HCT116 (cell line): ENCODE data around the gene KRT83. TPM values are rescaled to one million over a fixed set of nuclear protein-coding genes. Genes with fewer than 3 reads are reported as not detected.
A peak's percentile ranks its signal among the peaks of the same experiment; 100 is the strongest.

Experiments used
- ATAC-seq: fragments of 200-7000 bp; cut with Tn5 transposase; 2 replicates; pipeline ENCODE4 v1.9.1; 2020; ENCODE audit warnings: mild to moderate bottlenecking, moderate library complexity
- BruUV-seq: library from RNA; stranded (reverse); fragments of 400-500 nt; replicated peaks from 2 replicates; lab custom pipeline; 2021; lab: Mats Ljungman, UMichigan
- CTCF ChIA-PET: fragments of 300-600 bp; sonication (Branson Sonifier 250); formaldehyde crosslinking; loops from one replicate; lab custom pipeline; 2021; ENCODE audit warnings: antibody characterized with exemption; lab: Charles Lee
- POLR2A ChIA-PET: fragments of 300-600, 350-600 bp; sonication (Branson Sonifier 250); formaldehyde crosslinking; loops from one replicate; lab custom pipeline; 2021; ENCODE audit warnings: antibody characterized with exemption; lab: Charles Lee
- RAD21 ChIA-PET, 2 experiments: fragments of 300-600 bp; sonication (Branson Sonifier 250); formaldehyde crosslinking; loops; one replicate each; lab custom pipeline; 2023; ENCODE audit warnings: low total read pairs in 2 of 2; ENCODE audit not compliant: uncharacterized antibody in 2 of 2, unreplicated experiment in 2 of 2, low non-redundant PET in 1 of 2; lab: Charles Lee
- DNase-seq: peaks from one replicate; pipeline ENCODE4 v3.0.0-alpha.2; 2010; ENCODE audit warnings: low read depth, low spot score
- H2AFZ ChIP-seq: fragments of 200-600 bp; shearing (Covaris generic), sonication (generic); 2 replicates; pipeline ENCODE4 v1.6.1; 2017; ENCODE audit warnings: low read depth, mixed run types, mixed read lengths, antibody characterized with exemption, low read length; ENCODE audit not compliant: poor library complexity, severe bottlenecking
- H3K27ac ChIP-seq: 2 replicates; pipeline ENCODE4 v1.5.1; 2012; ENCODE audit warnings: low read depth, low read length
- H3K27me3 ChIP-seq: fragments of 200-600 bp; sonication (generic); 2 replicates; pipeline ENCODE4 v1.6.1; 2016; ENCODE audit warnings: mixed run types, low read length, mixed read lengths; ENCODE audit not compliant: insufficient read depth
- H3K36me3 ChIP-seq, 2 experiments: fragments of 200-500 bp in 1 of 2; fragments of 200-600 bp in 1 of 2; sonication (Bioruptor generic) in 1 of 2; sonication (generic) in 1 of 2; 2 replicates each; pipeline versions ENCODE4 v1.5.1 to v1.6.1; 2014 to 2016; ENCODE audit warnings: low read length in 2 of 2, inconsistent platforms in 1 of 2, mixed read lengths in 1 of 2, mixed run types in 1 of 2; ENCODE audit not compliant: insufficient read depth in 2 of 2, control insufficient read depth in 1 of 2
- H3K4me1 ChIP-seq, 2 experiments: fragments of 200-600 bp in 1 of 2; sonication (generic) in 1 of 2; 2 replicates each; pipeline versions ENCODE4 v1.5.1 to v1.6.1; 2012 to 2017; ENCODE audit warnings: low read length in 2 of 2, inconsistent platforms in 1 of 2, mild to moderate bottlenecking in 1 of 2, mixed read lengths in 1 of 2, mixed run types in 1 of 2, moderate library complexity in 1 of 2; ENCODE audit not compliant: insufficient read depth in 2 of 2, control insufficient read depth in 1 of 2
- H3K4me2 ChIP-seq: fragments of 200-600 bp; sonication (generic); 2 replicates; pipeline ENCODE4 v1.6.1; 2017; ENCODE audit warnings: mixed run types, low read length, mixed read lengths
- H3K4me3 ChIP-seq, 2 experiments: fragments of 200-600 bp in 1 of 2; sonication (generic) in 1 of 2; replicated peaks in 1 of 2; 2 replicates each; pipeline ENCODE4 v1.5.1; 2011 to 2016; ENCODE audit warnings: low read length in 2 of 2, control low read depth in 1 of 2, low read depth in 1 of 2, mild to moderate bottlenecking in 1 of 2, mixed read lengths in 1 of 2, mixed run types in 1 of 2
- H3K79me2 ChIP-seq: fragments of 200-600 bp; sonication (generic); 2 replicates; pipeline ENCODE4 v1.6.1; 2017; ENCODE audit warnings: mild to moderate bottlenecking, mixed run types, low read length, moderate library complexity, mixed read lengths; ENCODE audit not compliant: insufficient read depth
- H3K9ac ChIP-seq: fragments of 200-600 bp; sonication (generic); 2 replicates; pipeline ENCODE4 v1.6.1; 2016; ENCODE audit warnings: low read length, mixed read lengths
- H3K9me2 ChIP-seq: fragments of 200-600 bp; sonication (generic), shearing (Covaris generic); 2 replicates; pipeline ENCODE4 v1.6.1; 2017; ENCODE audit warnings: mixed run types, mild to moderate bottlenecking, moderate library complexity; ENCODE audit not compliant: insufficient read depth
- H3K9me3 ChIP-seq, 2 experiments: fragments of 200-500 bp in 1 of 2; fragments of 200-600 bp in 1 of 2; sonication (Bioruptor generic) in 1 of 2; sonication (generic) in 1 of 2; 2 replicates each; pipeline ENCODE4 v1.6.1; 2014 to 2017; ENCODE audit warnings: low read length in 2 of 2, mixed read lengths in 2 of 2, inconsistent platforms in 1 of 2, low read depth in 1 of 2, mild to moderate bottlenecking in 1 of 2, mixed run types in 1 of 2, moderate library complexity in 1 of 2; ENCODE audit not compliant: control insufficient read depth in 1 of 2, insufficient read depth in 1 of 2
- H4K20me1 ChIP-seq: fragments of 200-600 bp; sonication (generic), shearing (Covaris generic); 2 replicates; pipeline ENCODE4 v1.6.1; 2017; ENCODE audit warnings: mixed run types, mild to moderate bottlenecking, moderate library complexity; ENCODE audit not compliant: insufficient read depth
- CBX3 ChIP-seq: IDR thresholded peaks from 2 replicates; pipeline ENCODE4 v1.6.1; 2012; ENCODE audit warnings: low read depth
- CEBPB ChIP-seq: IDR thresholded peaks from 2 replicates; pipeline ENCODE4 v1.6.1; 2012; ENCODE audit warnings: low read depth
- EGR1 ChIP-seq: IDR thresholded peaks from 2 replicates; pipeline ENCODE4 v1.6.1; 2012; ENCODE audit warnings: low read depth
- EZH2 ChIP-seq: fragments of 200-600 bp; sonication (generic); IDR thresholded peaks from 2 replicates; pipeline ENCODE4 v1.6.1; 2017; ENCODE audit warnings: antibody characterized with exemption, mixed run types
- EZH2phosphoT487 ChIP-seq: fragments of 200-600 bp; IDR thresholded peaks from 2 replicates; pipeline ENCODE4 v1.6.1; 2018; ENCODE audit warnings: antibody characterized with exemption, borderline replicate concordance
- JUND ChIP-seq: IDR thresholded peaks from 2 replicates; pipeline ENCODE4 v1.6.1; 2012
- POLR2A ChIP-seq: IDR thresholded peaks from 2 replicates; pipeline ENCODE4 v1.7.0; 2011; ENCODE audit warnings: borderline replicate concordance; ENCODE audit not compliant: insufficient read depth, insufficient read length; ENCODE audit errors: extremely low read depth
- POLR2AphosphoS5 ChIP-seq: IDR thresholded peaks from 2 replicates; pipeline ENCODE4 v1.6.1; 2011; ENCODE audit warnings: mild to moderate bottlenecking, low read depth, low read length, moderate library complexity
- RAD21 ChIP-seq: IDR thresholded peaks from 2 replicates; pipeline ENCODE4 v1.6.1; 2012; ENCODE audit warnings: low read depth, mild to moderate bottlenecking
- SIN3A ChIP-seq: IDR thresholded peaks from 2 replicates; pipeline ENCODE4 v1.6.1; 2012; ENCODE audit warnings: low read depth
- SP1 ChIP-seq: IDR thresholded peaks from 2 replicates; pipeline ENCODE4 v1.6.1; 2012; ENCODE audit warnings: low read depth
- SRF ChIP-seq: IDR thresholded peaks from 2 replicates; pipeline ENCODE4 v1.6.1; 2012; ENCODE audit warnings: low read depth
- TCF7L2 ChIP-seq: IDR thresholded peaks from 2 replicates; pipeline ENCODE4 v1.7.0; 2011; ENCODE audit warnings: borderline replicate concordance, inconsistent platforms; ENCODE audit not compliant: insufficient read depth, insufficient read length; ENCODE audit errors: extremely low read depth
- YY1 ChIP-seq: IDR thresholded peaks from 2 replicates; pipeline ENCODE4 v1.6.1; 2011; ENCODE audit warnings: low read length, low read depth, moderate library complexity, mild to moderate bottlenecking; ENCODE audit not compliant: insufficient replicate concordance; ENCODE audit errors: extremely low read depth
- ZFX ChIP-seq: fragments of 450-650 bp; IDR thresholded peaks from 2 replicates; pipeline ENCODE4 v1.6.1; 2017
- intact Hi-C: fragments of 100-400 bp; cut with micrococcal nuclease; formaldehyde crosslinking; loops from 2 replicates; pipeline ENCODE4 v1.10.0; 2022
- total RNA-seq: library from RNA; stranded (reverse); gene quantifications from one replicate; pipeline ENCODE4 v1.2.1, GENCODE V29; 2021; ENCODE audit not compliant: unreplicated experiment
- TF ChIP-seq, protein P1 (sequence below), 3 experiments: fragments of 200-600 bp in 1 of 3; sonication (generic) in 1 of 3; IDR thresholded peaks in 2 of 3; conservative IDR thresholded peaks in 1 of 3; 2 replicates each; pipeline ENCODE4 v1.5.1; 2012 to 2017; ENCODE audit warnings: low read depth in 2 of 3, low read length in 2 of 3, antibody characterized with exemption in 1 of 3, borderline replicate concordance in 1 of 3, control low read depth in 1 of 3, mild to moderate bottlenecking in 1 of 3, mixed read lengths in 1 of 3, mixed run types in 1 of 3, moderate library complexity in 1 of 3; ENCODE audit not compliant: insufficient read depth in 1 of 3
- TF ChIP-seq, protein P2 (sequence below): IDR thresholded peaks from 2 replicates; pipeline ENCODE4 v1.6.1; 2012; ENCODE audit warnings: low read depth
- TF ChIP-seq, protein P3 (sequence below): IDR thresholded peaks from 2 replicates; pipeline ENCODE4 v1.6.1; 2011; ENCODE audit warnings: mild to moderate bottlenecking, low read length, moderate library complexity; ENCODE audit not compliant: insufficient replicate concordance; ENCODE audit errors: extremely low read depth

Gene KRT83
- total RNA-seq, 1 experiment from 2014 or later: not detected

DNA sequence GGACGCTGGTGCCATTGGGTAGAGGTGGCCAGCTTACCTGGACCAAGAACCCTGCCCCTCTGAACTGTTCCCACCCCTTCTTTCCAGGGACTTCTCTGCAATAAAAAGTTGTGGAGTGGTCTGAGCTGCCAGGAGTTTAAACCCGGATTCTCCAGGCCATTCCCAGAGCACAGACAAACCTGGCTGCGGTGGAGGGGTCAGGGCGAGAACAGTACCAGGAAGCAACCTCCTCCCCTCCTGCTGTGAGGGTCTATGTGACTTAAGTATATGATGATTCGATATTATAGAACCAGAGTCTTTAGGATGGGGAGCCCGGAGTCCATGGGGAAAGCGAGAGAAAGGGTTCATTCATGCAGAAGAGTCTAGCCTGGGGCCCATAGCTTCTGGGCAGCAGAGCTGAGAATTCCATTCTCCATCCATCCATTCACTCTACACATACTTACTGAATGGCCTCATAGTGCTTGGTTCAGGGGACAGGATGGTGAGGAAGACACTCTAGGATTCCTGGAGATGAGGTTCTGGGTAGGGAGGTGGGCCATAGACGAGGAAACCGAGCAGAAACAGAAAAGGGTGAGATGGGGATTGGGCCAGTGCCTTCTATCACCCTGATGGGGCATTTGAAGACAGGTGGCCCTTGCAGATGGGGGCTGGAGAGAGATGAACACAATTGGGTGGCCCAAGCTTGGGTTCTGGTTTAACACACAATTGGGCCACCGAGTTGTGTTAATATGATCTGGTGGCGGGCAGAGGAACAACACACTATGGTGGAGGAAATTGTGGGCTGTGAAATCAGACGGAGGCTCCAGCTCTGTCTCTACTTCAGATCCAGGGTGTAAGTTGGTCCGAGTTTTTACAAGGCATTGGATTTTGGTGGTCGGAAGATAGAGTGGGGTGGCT lies 41.5 kb downstream of the KRT83 start:
- H3K9me2 ChIP-seq: no peaks in the 10 kb centered on the region
- ChIA-PET RAD21 (interaction anchor here (0.6 to 1.8 kb wide), 7 partner anchors 36 to 123 kb away, joined by 3 to 9 read pairs (median 3); no protein-coding TSS in a partner anchor), CTCF (interaction anchor here (0.5 to 5.1 kb wide), 40 partner anchors 9 to 591 kb away, joined by 3 to 35 read pairs (median 6); partner anchors contain the start of gene KRT80), POLR2A (interaction anchor here (0.8 to 6.1 kb wide), 28 partner anchors 9 to 247 kb away, joined by 3 to 41 read pairs (median 6); partner anchors contain the start of gene KRT80)
- ATAC-seq: no peak
- no peak for DNase-seq
- no peaks in the 10 kb centered on the region for H3K36me3 ChIP-seq
- H3K4me2 ChIP-seq: peak overlapping the region; percentile 88
- no peaks in the 10 kb centered on the region for H3K27me3 ChIP-seq
- H2AFZ ChIP-seq: no peak overlapping the region
- H3K79me2 ChIP-seq: no peaks in the 10 kb centered on the region
- H3K9me3 ChIP-seq: no peaks in the 10 kb centered on the region
- H4K20me1 ChIP-seq: no peaks in the 10 kb centered on the region
- intact Hi-C loops: loop anchor here (1.0 to 5.0 kb wide), 4 partner anchors 48 to 593 kb away; no protein-coding TSS in a partner anchor
- H3K4me1 ChIP-seq: peaks cover 48 to 73% of the 10 kb centered on the region in 2 experiments
- peak overlapping the region; percentile 69 for H3K9ac ChIP-seq
- BruUV-seq: TSS peak; percentile 83
- peak overlapping the region; percentile 73 for H3K27ac ChIP-seq
- H3K4me3 ChIP-seq: peak overlapping the region in 1 of 2 experiments; percentile 34; a peak in 1 of 4 replicates
- TF ChIP-seq POLR2AphosphoS5 (no peak; the same call in 1 of the 2 replicates), TCF7L2 (no peak), JUND (no peak), SP1 (no peak), EGR1 (no peak), YY1 (no peak), SRF (no peak), RAD21 (no peak), CEBPB (no peak), SIN3A (no peak), CBX3 (no peak), POLR2A (no peak), EZH2 (no peak), ZFX (no peak), EZH2phosphoT487 (no peak)
- TF ChIP-seq, protein P1, sequence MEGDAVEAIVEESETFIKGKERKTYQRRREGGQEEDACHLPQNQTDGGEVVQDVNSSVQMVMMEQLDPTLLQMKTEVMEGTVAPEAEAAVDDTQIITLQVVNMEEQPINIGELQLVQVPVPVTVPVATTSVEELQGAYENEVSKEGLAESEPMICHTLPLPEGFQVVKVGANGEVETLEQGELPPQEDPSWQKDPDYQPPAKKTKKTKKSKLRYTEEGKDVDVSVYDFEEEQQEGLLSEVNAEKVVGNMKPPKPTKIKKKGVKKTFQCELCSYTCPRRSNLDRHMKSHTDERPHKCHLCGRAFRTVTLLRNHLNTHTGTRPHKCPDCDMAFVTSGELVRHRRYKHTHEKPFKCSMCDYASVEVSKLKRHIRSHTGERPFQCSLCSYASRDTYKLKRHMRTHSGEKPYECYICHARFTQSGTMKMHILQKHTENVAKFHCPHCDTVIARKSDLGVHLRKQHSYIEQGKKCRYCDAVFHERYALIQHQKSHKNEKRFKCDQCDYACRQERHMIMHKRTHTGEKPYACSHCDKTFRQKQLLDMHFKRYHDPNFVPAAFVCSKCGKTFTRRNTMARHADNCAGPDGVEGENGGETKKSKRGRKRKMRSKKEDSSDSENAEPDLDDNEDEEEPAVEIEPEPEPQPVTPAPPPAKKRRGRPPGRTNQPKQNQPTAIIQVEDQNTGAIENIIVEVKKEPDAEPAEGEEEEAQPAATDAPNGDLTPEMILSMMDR (IDR thresholded peaks at IDR 0.05 in 2 of 3, conservative IDR thresholded peaks at IDR 0.05 in 1 of 3; ENCODE audit: borderline replicate concordance in 1 of 3, insufficient read depth in 1 of 3, low read depth in 2 of 3, low read length in 2 of 3): no peak
- TF ChIP-seq, protein P2, sequence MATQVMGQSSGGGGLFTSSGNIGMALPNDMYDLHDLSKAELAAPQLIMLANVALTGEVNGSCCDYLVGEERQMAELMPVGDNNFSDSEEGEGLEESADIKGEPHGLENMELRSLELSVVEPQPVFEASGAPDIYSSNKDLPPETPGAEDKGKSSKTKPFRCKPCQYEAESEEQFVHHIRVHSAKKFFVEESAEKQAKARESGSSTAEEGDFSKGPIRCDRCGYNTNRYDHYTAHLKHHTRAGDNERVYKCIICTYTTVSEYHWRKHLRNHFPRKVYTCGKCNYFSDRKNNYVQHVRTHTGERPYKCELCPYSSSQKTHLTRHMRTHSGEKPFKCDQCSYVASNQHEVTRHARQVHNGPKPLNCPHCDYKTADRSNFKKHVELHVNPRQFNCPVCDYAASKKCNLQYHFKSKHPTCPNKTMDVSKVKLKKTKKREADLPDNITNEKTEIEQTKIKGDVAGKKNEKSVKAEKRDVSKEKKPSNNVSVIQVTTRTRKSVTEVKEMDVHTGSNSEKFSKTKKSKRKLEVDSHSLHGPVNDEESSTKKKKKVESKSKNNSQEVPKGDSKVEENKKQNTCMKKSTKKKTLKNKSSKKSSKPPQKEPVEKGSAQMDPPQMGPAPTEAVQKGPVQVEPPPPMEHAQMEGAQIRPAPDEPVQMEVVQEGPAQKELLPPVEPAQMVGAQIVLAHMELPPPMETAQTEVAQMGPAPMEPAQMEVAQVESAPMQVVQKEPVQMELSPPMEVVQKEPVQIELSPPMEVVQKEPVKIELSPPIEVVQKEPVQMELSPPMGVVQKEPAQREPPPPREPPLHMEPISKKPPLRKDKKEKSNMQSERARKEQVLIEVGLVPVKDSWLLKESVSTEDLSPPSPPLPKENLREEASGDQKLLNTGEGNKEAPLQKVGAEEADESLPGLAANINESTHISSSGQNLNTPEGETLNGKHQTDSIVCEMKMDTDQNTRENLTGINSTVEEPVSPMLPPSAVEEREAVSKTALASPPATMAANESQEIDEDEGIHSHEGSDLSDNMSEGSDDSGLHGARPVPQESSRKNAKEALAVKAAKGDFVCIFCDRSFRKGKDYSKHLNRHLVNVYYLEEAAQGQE: no peak
- TF ChIP-seq, protein P3, sequence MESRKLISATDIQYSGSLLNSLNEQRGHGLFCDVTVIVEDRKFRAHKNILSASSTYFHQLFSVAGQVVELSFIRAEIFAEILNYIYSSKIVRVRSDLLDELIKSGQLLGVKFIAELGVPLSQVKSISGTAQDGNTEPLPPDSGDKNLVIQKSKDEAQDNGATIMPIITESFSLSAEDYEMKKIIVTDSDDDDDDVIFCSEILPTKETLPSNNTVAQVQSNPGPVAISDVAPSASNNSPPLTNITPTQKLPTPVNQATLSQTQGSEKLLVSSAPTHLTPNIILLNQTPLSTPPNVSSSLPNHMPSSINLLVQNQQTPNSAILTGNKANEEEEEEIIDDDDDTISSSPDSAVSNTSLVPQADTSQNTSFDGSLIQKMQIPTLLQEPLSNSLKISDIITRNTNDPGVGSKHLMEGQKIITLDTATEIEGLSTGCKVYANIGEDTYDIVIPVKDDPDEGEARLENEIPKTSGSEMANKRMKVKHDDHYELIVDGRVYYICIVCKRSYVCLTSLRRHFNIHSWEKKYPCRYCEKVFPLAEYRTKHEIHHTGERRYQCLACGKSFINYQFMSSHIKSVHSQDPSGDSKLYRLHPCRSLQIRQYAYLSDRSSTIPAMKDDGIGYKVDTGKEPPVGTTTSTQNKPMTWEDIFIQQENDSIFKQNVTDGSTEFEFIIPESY: no peak
